Measurements from ENCODE around the gene USP21.

- TF ChIP-seq, protein P1, sequence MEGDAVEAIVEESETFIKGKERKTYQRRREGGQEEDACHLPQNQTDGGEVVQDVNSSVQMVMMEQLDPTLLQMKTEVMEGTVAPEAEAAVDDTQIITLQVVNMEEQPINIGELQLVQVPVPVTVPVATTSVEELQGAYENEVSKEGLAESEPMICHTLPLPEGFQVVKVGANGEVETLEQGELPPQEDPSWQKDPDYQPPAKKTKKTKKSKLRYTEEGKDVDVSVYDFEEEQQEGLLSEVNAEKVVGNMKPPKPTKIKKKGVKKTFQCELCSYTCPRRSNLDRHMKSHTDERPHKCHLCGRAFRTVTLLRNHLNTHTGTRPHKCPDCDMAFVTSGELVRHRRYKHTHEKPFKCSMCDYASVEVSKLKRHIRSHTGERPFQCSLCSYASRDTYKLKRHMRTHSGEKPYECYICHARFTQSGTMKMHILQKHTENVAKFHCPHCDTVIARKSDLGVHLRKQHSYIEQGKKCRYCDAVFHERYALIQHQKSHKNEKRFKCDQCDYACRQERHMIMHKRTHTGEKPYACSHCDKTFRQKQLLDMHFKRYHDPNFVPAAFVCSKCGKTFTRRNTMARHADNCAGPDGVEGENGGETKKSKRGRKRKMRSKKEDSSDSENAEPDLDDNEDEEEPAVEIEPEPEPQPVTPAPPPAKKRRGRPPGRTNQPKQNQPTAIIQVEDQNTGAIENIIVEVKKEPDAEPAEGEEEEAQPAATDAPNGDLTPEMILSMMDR (IDR thresholded peaks at IDR 0.05; ENCODE audit: borderline replicate concordance, extremely low read depth, low read length, poor library complexity, severe bottlenecking): no peak
- no peak for TF ChIP-seq EZH2 (IDR thresholded peaks at IDR 0.05; ENCODE audit: borderline replicate concordance, low read depth, low read length, severe bottlenecking)
These were observed 29.1 kb downstream of the USP21 start for GRCh38 chr1:161188381-161188780.
